Measurements from ENCODE around the gene MORF4L2. TPM values are rescaled to one million over a fixed set of nuclear protein-coding genes. Genes with fewer than 3 reads are reported as not detected.

MORF4L2 gene
- total RNA-seq, 1 donor from 2014 or later, result 448 TPM

DNA sequence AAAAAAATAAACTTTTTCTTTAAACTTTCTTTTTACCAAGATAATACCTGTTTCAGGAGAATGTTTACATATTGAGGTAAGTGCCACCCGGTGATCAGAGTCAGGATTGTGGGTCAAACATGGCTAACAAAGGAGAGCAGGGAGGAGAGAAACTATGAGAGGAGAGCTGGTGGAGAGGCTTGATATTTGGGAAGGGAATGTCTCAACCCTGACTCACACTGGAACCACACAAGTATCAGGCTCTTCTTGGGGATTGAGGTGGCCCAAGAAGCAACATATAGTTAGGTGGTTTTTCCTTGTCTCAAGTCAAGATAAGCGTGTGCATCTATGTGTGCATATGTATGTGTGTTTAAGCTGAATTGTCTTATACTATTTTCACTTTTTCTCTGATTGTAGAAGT is 51.1 kb downstream of the MORF4L2 start:
- DNase-seq (ENCODE audit: low read depth in 2 of 2), result no peak

DNA sequence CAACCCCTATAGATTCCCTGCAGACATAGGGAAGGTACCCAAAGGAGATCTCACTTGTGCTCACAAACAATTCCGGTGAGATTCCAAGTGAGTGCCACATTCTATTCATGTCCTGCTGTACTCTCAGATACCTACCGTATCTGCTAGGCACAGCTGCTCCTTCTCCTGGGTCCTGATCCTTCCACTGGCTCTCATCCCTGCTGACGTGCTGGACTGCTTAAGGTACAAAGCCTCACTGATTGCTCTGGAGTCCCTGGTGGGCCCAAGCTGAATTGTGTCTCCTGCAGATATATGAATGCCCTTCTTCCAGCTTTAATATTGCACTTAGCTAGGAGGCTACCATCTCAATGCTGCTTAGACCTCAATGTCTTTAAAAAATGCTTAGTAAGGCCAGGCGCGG is 55.4 kb downstream of the MORF4L2 start:
- no peak for DNase-seq (ENCODE audit: low read depth in 2 of 2)

- no peak for DNase-seq (ENCODE audit: low read depth in 2 of 2)
Measured at GRCh38 chrX:103630171-103630511, 56.4 kb downstream of the MORF4L2 start.

- DNase-seq (ENCODE audit: low read depth in 2 of 2), result peak; percentile 16 to 65
Measured at GRCh38 chrX:103629318-103630170, 57.0 kb downstream of the MORF4L2 start.

GRCh38 chrX:103628386-103629317 is 57.8 kb downstream of the MORF4L2 start, which contains the start of gene TCEAL1:
Gene TCEAL1 (plus strand): TSS chrX:103628975. CDS start chrX:103629917, 942 bp downstream.
- DNase-seq (ENCODE audit: low read depth in 2 of 2), result peak; percentile 7 to 57

GRCh38 chrX:103626855-103627254 is 59.6 kb downstream of the MORF4L2 start:
- peak in 1 of 2 donors; percentile 61 for DNase-seq (ENCODE audit: low read depth in 2 of 2)

Other genes starting within 250 kb of the MORF4L2 start
- gene RAB40A, start 167.2 kb downstream of the MORF4L2 start, total RNA-seq, result 0.13 TPM in 1 of 2 replicates, not detected in the other
- 21.8 and 24.5 TPM in 2 replicates for gene TCEAL4, start 101.2 kb downstream of the MORF4L2 start, total RNA-seq
- gene TCEAL3, start 78.7 kb downstream of the MORF4L2 start, total RNA-seq, result 4.6 and 4.7 TPM in 2 replicates
- 14.5 and 15.0 TPM in 2 replicates for gene TCEAL1, start 57.7 kb downstream of the MORF4L2 start, total RNA-seq
- 0.13 TPM in 1 of 2 replicates, not detected in the other for gene TMEM31, start 24.2 kb upstream of the MORF4L2 start, total RNA-seq
- gene PLP1, start 90.1 kb upstream of the MORF4L2 start, total RNA-seq, result 0.13 and 1.0 TPM in 2 replicates
- 0.39 and 1.0 TPM in 2 replicates for gene RAB9B, start 145.6 kb upstream of the MORF4L2 start, total RNA-seq

Measured in dermis microvascular lymphatic vessel endothelial cell (primary cell).